GM21381 (cell line): ENCODE measurements around the gene MRPL41.
A peak's percentile ranks its signal among the peaks of the same experiment; 100 is the strongest.
"Not testable (repeated sequence)": the region's sequence is repeated elsewhere in the genome, so short reads cannot be mapped to it uniquely, and the experiment has no call there.

Experiments
- ATAC-seq: cut with Tn5 transposase; IDR thresholded peaks from one replicate; pipeline ENCODE4 v1.9.1; 2021; ENCODE audit warnings: mild to moderate bottlenecking, moderate library complexity; ENCODE audit not compliant: unreplicated experiment

MRPL41 gene

GRCh38 chr9:137551264-137552021 is at the start of gene MRPL41:
TSS of gene MRPL41 (plus strand) at chr9:137551879. CDS start at chr9:137552082, 203 bp downstream.
- ATAC-seq = peak; percentile 83

GRCh38 chr9:137502008-137502911 is 49.4 kb upstream of the MRPL41 start:
- no peak for ATAC-seq

- ATAC-seq = no peak
These were observed 47.3 kb upstream of the MRPL41 start for GRCh38 chr9:137504432-137504777.

GRCh38 chr9:137505421-137506140 is 46.1 kb upstream of the MRPL41 start:
- ATAC-seq = no peak

GRCh38 chr9:137506274-137506673 is 45.4 kb upstream of the MRPL41 start:
- no peak for ATAC-seq

GRCh38 chr9:137506702-137507171 is 44.9 kb upstream of the MRPL41 start:
- no peak for ATAC-seq

- ATAC-seq = no peak
These were observed 42.5 kb upstream of the MRPL41 start for GRCh38 chr9:137509198-137509597.

- not testable (repeated sequence) for ATAC-seq
These were observed 40.6 kb upstream of the MRPL41 start for GRCh38 chr9:137511126-137511525.

- ATAC-seq = no peak
These were observed 39.8 kb upstream of the MRPL41 start for GRCh38 chr9:137511758-137512463.

- ATAC-seq = not testable (repeated sequence)
These were observed 38.5 kb upstream of the MRPL41 start for GRCh38 chr9:137513136-137513535.

- ATAC-seq = not testable (repeated sequence)
These were observed 37.7 kb upstream of the MRPL41 start for GRCh38 chr9:137513801-137514570.

GRCh38 chr9:137514691-137515337 is 36.9 kb upstream of the MRPL41 start:
- no peak for ATAC-seq

GRCh38 chr9:137515338-137515724 is 36.3 kb upstream of the MRPL41 start:
- ATAC-seq = no peak

GRCh38 chr9:137516144-137516917 is 35.3 kb upstream of the MRPL41 start:
- ATAC-seq = no peak

- ATAC-seq = not testable (repeated sequence)
These were observed 32.8 kb upstream of the MRPL41 start for GRCh38 chr9:137518661-137519459.

GRCh38 chr9:137519553-137519952 is 32.1 kb upstream of the MRPL41 start:
- ATAC-seq = no peak

GRCh38 chr9:137520614-137521404 is 30.9 kb upstream of the MRPL41 start:
- ATAC-seq = no peak
